GM19467 (cell line): ENCODE data around the gene TVP23A.
"Not testable (repeated sequence)": the region's sequence is repeated elsewhere in the genome, so short reads cannot be mapped to it uniquely, and the experiment has no call there.

Experiments used
- ATAC-seq: cut with Tn5 transposase; IDR thresholded peaks from one replicate; pipeline ENCODE4 v1.9.1; 2021; ENCODE audit warnings: mild to moderate bottlenecking, moderate library complexity; ENCODE audit not compliant: unreplicated experiment

TVP23A gene

DNA sequence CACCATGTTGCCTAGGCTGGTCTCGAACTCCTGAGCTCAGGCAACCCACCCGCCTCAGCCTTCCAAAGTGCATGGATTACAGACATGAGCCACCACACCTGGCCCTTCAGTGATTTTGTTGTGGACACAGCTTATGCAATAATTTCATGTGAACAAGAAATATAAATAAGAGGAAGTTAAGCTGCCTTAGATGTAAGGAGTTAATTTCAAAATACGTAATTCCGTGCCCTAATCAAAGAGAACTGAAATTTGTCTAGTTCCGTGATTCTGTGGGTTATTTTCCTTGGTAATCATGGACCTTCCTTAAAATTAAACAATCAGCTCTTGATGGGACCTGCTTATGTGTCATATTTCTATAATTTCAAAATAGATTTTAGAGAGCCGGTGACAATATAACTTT is 11.9 kb downstream of the TVP23A start:
- no peak for ATAC-seq

GRCh38 chr16:10805334-10805733 is 13.3 kb downstream of the TVP23A start:
- no peak for ATAC-seq

DNA sequence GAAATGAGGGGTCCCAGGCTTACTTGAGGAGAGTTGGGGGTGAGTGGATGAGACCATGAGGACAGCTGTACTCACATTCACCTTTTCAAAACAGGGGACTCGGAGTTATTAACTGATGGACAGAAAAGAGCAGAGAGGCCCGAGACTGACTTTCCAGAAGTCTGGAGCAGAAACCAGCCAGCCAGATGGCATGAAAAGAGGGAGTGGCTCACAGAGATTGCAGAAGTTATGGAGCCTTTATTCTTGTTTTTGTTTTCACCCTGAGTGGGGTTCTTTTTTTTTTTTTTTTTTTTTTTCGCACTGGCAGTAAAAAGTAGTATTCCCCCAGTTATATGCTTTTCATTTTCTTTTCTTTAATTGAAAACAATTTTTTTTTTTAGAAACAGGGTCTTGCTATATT is 18.9 kb downstream of the TVP23A start:
- no peak for ATAC-seq

DNA sequence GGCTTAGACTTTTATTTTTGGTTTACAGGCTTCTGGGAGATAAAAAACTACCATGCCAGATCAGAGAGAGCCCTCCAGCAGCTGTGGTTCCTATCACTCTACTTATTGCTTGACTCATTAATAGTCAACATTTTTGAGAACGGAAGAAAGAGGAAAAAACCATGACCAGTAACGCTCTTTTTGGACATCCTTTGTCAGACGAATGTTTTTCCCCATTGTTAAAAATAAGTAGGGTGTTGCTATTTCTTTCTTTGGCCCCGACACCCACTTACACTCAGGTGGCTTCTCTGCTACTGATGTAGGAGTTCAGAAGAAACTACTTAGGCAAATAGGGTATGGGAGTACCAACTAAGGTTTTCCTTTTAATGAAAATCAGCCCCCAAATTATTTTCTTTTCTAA is 27.5 kb downstream of the TVP23A start:
- ATAC-seq: no peak

- not testable (repeated sequence) for ATAC-seq
These were observed 30.0 kb downstream of the TVP23A start for GRCh38 chr16:10788630-10789029.

DNA sequence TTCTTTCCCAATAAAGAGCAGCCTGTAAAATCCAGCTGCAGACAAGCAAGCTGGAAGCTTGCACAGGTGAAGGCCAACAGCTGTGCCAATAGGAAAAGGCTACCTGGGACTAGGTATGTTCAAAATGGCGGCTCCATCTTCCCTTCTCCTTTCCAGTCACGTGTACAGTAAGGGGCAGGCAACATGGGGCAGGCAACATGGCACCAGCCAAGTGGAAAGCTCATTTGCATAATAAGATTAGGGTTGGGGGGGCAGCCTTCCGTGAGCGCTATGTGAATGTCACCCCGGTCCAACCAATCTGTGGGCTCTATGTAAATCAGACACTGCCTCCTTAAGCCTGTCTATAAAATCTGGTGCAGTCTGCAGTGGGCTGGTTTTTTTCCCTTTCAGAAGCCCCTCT is 31.3 kb downstream of the TVP23A start:
- no peak for ATAC-seq

GRCh38 chr16:10782628-10783027 is 36.0 kb downstream of the TVP23A start:
- ATAC-seq: no peak

- ATAC-seq: no peak
These were observed 38.0 kb downstream of the TVP23A start for GRCh38 chr16:10780628-10781027.

- ATAC-seq: not testable (repeated sequence)
These were observed 38.7 kb downstream of the TVP23A start for GRCh38 chr16:10779908-10780307.

GRCh38 chr16:10777356-10777755 is 41.2 kb downstream of the TVP23A start:
- no peak for ATAC-seq

GRCh38 chr16:10776923-10777322 is 41.7 kb downstream of the TVP23A start:
- ATAC-seq: not testable (repeated sequence)

- ATAC-seq: peak; percentile 76
These were observed 42.3 kb downstream of the TVP23A start for GRCh38 chr16:10776280-10776679.

DNA sequence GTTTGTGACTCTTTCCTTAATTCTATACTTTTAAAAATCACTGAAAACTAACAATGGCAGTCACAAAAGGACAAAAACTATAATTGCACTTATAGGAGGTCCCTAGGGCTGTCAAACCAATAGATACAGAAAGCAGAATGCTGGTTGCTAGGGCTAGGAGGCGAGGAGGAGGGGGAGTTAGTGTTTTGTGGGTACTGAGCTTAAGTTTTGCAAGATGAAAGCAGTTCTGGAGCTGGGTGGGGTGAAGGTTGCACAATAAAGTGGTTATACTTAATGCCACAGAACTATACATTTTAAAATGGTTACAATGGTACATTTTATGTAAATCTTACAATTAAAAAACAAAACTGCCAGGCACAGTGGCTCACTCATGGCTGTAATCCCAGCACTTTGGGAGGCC is 47.7 kb downstream of the TVP23A start:
- ATAC-seq: no peak

DNA sequence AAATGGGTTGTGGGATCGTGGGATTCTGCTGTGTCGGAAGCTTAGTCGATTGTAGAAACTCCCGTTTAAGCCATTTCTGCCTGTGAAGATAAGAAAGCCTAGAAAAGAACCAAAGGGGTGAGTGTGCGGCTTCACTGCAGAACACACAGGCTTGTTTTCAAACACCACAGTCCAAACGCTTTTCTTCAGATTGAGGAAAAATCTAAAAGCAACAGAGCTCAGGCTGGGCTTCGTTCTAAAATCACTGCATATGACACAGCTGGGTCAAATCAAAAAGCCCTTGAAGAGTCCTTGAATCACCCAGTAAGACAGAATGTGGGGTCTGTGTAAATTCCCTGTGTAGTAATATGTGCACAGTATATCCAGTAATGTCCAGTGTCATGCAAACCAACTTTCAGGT is 49.2 kb downstream of the TVP23A start:
- no peak for ATAC-seq

DNA sequence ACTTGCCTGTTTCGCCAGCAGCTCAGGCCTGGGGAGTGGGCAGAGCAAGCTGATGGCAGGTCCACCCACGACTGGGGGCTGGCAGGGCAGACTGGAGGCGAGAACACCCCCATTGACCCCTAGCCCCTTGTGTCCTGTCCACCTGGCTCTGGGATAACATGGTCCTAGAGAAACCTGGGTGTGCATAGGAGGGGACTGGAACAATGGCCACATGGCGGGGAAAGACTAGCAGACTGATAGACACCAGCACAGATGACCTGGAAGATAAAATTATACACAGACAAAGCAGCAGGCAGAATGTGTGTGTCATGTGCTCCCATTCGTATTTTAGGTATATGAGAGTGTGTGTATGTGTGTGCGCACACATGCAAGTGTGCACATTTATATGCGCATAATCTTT is 51.5 kb downstream of the TVP23A start:
- no peak for ATAC-seq

GRCh38 chr16:10765772-10766171 is 52.8 kb downstream of the TVP23A start:
- no peak for ATAC-seq

DNA sequence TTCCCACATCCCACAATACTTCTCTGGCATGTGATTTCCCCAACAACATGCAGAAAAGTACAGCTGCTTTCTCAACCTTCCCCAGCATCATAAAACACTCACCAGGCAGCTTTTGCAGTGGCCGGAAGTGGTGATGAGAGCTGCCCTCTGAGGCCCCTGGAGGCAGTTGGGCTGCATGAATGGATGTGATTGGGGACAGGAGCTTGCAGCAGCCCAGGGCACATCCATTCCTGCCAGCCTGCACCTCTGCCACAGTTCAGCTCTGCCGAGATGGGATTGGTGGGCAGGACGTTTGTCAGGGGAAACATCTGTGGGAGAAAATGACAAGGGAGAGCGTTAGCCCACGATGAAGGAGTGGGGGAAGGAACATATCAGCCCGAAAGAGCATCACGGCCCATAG is 55.1 kb downstream of the TVP23A start:
- no peak for ATAC-seq

DNA sequence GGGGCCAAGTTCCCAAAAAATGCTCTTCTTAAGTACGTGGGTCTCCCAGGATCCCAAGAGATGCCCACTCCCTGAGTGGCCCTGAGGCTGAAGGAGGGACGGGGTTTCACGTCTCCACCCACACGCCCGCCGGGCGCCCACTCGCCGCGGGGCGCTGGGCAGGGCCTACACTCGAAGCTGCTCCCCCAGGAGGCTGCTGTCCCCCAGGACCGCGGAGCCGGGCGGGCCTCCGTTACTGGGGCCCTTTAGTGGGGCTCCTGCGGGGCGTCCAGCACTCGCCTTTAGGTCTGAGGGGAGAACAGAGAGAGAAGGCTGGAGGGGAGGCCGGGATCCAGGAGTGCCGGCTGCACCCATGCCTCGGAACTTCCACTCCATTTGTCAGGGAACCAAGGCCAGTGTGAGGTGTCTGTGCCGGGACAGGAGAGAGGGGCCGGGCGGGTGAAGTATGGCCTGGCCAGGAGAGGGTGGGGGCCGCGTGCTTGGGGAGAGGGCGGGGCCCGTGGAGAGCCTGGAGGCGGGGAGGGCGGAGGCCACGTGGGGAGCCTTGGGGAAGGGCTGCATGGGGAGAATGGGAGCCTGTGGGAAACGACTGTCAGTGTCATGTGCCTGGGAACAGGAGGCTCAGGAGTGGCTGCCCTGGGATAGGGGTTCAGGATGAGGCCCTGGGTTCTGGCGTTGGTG is 56.1 kb downstream of the TVP23A start:
- no peak for ATAC-seq

GRCh38 chr16:10761373-10761772 is 57.2 kb downstream of the TVP23A start:
- no peak for ATAC-seq

DNA sequence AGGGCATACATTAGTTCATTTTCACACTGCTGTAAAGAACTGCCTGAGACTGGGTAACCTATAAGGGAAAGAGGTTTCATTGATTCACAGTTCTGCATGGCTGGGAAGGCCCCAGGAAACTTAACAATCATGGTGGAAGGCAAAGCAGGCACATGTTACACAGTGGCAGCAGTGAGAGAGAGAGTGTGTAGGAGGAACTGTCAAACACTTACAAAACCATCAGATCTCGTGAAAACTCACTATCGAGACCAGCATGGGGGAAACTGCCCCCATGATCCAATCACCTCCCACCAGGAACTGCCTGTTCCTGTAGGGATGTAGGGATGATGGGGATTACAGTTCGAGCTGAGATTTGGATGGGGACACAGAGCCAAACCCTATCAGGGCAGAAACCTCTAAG is 57.7 kb downstream of the TVP23A start:
- ATAC-seq: no peak

DNA sequence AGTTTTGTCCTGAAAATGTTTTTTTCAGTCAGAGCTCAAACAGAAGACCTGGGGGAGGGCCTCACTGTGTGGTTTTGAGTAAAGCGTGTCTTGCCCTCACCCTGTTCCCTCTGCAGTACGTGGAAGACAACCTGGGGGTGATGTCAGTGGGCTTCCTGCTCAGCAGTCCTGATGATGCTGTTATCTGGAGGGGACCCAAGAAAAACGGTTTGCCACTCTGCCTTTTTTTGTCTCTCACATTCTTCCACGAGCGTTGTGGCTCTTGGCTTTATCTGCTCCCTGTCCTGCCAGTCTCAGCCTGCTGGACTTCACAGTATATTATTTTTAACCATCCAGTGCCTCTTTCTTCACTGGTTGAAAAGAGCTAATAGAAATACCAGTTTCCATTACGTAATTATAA is 62.0 kb downstream of the TVP23A start:
- no peak for ATAC-seq

DNA sequence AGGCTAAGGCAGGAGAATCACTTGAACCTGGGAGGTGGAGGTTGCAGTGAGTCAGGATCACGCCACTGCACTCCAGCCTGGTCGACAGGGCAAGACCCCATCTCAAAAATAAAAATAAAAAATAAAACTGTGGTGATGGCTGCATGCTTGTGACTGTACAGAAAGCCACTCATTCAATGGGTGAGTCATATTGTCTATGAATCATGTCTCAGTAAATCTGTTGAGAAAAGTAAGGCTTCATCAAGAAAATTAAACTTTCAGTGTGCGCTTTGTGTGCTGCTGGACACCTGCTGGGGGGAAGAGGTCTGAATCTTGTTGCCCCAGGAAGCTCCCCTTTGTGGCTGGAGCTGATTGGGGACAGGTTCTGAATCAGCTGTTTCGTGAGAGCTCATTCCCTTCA is 63.7 kb downstream of the TVP23A start:
- ATAC-seq: no peak

GRCh38 chr16:10753670-10754069 is 64.9 kb downstream of the TVP23A start:
- ATAC-seq: no peak
